HG03175 (cell line): ENCODE measurements around the gene PNN.

Source experiments
- ATAC-seq: cut with Tn5 transposase; IDR thresholded peaks from one replicate; pipeline ENCODE4 v1.9.1; 2021; ENCODE audit warnings: mild to moderate bottlenecking, moderate library complexity; ENCODE audit not compliant: unreplicated experiment

PNN gene

DNA sequence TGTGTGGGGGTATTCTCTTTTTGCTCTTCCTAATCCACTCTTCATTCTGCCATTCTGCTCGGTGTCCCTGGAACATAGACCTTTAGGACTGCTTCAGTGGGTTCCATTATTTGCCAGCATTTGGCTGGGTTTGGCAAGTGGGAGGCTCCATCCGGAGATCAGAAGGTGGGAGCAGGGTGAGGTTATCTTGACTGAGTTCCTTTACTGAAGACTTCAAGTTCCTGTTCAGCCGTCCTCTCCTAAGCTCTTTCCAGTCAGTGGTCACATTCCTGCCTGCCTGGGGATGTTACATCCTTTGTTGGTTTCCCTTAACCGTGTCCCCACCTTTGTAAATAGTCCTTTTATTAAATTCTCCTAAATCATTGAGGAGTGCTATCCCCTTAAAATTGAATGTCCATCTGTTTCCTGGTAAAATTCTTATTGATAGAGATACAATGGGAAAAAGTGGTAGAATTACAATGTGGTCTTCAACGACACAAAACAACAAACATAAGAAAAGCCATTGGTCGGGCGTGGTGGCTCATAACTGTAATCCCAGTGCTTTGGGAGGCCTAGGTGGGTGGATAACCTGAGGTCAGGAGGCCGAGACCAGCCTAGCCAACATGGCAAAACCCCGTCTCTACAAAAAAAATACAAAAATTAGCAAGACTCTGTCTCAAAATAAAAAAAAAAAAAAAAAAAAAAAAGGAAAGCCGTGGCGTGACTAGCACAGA lies 53.6 kb downstream of the PNN start:
- ATAC-seq: no peak

DNA sequence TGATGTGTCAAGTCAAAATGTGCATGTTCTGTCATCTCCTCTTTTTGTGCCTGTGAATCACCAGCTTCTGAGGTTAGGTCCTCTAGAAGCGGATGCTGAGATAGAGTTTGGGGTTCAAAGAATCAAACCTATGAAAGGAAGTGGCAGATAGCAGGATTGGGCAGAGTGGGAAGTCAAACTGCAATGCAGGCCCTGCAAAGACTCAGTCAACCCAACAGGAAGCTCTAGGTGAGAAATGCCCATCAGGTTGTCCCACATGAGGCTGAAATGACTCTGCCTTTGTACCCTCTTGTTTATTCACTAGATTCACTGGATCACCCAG lies 54.1 kb downstream of the PNN start:
- no peak for ATAC-seq

DNA sequence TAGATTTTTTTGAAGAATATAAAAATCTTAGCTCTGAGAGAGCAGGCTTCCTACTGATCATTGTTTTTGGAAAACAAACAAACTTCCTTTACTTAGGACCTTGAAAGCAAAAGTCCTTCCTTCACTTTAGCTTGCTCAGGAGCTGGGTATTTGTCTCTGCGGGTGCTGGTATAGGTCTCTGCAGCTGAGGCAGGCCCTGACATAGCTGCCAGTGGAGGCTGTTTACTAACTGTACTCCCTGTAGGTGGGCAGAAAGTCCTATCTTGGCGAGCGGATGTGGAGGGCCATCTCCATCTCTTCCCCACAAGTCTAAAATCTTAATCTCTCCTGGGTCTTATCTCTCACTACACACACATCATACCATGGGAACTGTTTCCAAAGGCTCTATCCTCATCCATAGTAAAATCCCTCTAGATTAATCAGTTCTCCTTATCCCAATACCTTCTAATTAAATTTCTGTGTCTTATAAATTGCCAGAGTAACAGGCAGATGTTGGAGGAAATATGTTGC lies 54.6 kb downstream of the PNN start:
- no peak for ATAC-seq

DNA sequence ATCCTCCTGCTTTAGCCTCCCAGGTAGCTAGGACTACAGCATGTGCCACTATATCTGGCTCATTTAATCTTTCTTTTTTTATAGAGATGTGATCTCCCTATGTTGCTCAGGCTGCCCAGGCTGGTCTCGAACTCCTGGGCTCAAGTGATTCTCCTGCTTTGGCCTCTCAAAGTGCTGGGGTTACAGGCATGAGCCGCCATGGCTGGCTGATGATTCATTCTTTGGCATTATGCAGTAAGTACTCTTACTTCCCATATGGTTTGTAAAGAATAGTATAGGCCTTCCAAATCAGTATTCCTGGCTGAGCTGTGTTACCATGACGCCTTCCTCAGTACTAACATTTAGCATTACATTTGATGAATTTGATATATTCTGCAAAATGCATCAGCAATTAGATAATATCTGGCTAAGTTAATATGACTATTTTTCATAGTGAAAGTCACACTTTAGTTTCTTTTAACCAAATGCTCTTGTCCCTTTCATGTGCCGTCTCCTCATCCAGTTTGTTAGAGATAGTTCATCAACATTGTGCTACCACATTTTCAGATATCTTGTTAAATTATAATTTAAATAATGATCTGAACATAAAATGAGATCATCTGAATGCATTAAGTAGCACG lies 55.5 kb downstream of the PNN start:
- ATAC-seq: no peak

DNA sequence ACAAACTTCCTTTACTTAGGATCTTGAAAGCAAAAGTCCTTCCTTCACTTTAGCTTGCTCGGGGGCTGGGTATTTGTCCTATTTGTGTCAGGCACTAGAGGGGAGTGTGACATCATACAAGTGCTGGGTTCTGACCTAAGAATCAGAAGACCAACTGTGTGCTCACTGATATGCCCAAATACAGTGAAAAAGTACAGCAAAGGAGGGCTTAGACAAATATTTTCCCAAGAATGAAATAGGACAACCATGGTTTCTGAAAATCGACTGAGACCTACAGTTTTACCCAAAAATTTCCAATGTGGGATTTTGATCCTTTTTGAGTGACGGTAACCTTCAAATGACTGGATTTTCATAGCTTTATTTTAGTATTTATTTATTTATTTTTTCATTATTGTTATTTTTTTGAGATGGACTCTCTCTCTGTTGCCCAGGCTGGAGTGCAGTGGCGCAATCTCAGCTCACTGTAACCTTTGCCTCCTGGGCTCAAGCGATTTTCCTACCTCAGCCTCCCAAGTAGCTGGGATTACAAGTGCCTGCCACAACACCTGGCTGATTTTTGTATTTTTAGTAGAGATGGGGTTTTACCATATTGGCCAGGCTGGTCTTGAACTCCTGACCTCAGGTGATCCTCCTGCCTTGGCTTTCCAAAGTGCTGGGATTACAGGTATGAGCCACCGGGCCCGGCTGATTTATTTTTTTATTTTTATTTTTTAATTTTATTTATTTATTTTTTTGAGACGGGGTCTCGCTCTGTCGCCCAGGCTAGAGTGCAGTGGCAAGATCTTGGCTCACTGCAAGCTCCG lies 56.9 kb downstream of the PNN start:
- ATAC-seq: peak; percentile 65
